LNCaP clone FGC (cell line): Measurements from ENCODE around the gene ADAT3.

ENCODE experiments used
- DNase-seq: peaks from one replicate; pipeline ENCODE4 v3.0.0-alpha.2; 2011; ENCODE audit warnings: low read depth
- H3K4me3 ChIP-seq: 2 replicates; pipeline ENCODE4 v1.5.1; 2011; ENCODE audit warnings: mild to moderate bottlenecking, low read depth, low read length, control low read depth
- CTCF ChIP-seq: IDR thresholded peaks from 2 replicates; pipeline ENCODE4 v1.5.1; 2012; ENCODE audit warnings: mild to moderate bottlenecking; ENCODE audit not compliant: control insufficient read depth, insufficient read depth; ENCODE audit errors: extremely low read depth

The ADAT3 gene

GRCh38 chr19:1920644-1921043, 15.4 kb downstream of the ADAT3 start:
- no peak overlapping the region for H3K4me3 ChIP-seq
- no peak for TF ChIP-seq CTCF
- no peak for DNase-seq

- no peak overlapping the region for H3K4me3 ChIP-seq
- no peak for DNase-seq
- TF ChIP-seq CTCF, result no peak
Observed at GRCh38 chr19:1921326-1921725, 16.1 kb downstream of the ADAT3 start.

- DNase-seq, result no peak
- no peak overlapping the region for H3K4me3 ChIP-seq
- TF ChIP-seq CTCF, result no peak
Observed at GRCh38 chr19:1921825-1922224, 16.6 kb downstream of the ADAT3 start.

GRCh38 chr19:1922803-1923202, 17.6 kb downstream of the ADAT3 start:
- no peak for TF ChIP-seq CTCF
- DNase-seq, result no peak
- no peak overlapping the region for H3K4me3 ChIP-seq

GRCh38 chr19:1923319-1923718, 18.1 kb downstream of the ADAT3 start:
- no peak overlapping the region for H3K4me3 ChIP-seq
- TF ChIP-seq CTCF, result no peak
- DNase-seq, result no peak

- TF ChIP-seq CTCF, result no peak
- no peak overlapping the region for H3K4me3 ChIP-seq
Observed at GRCh38 chr19:1924320-1924961, 19.2 kb downstream of the ADAT3 start.

GRCh38 chr19:1925544-1925943, 20.3 kb downstream of the ADAT3 start:
- no peak for DNase-seq
- TF ChIP-seq CTCF, result no peak
- no peak overlapping the region for H3K4me3 ChIP-seq

More at GRCh38 chr19:1924320-1924961, 19.2 kb downstream of the ADAT3 start:
- DNase-seq, result no peak
